ENCODE results near the gene FLCN.
A peak's percentile ranks its signal among the peaks of the same experiment; 100 is the strongest.
"Not testable (repeated sequence)": the region's sequence is repeated elsewhere in the genome, so short reads cannot be mapped to it uniquely, and the experiment has no call there.

Gene FLCN

GRCh38 chr17:17237026-17237799 is at the start of gene FLCN:
TSS of gene FLCN (minus strand) at chr17:17237168. CDS start at chr17:17228137, 9,031 bp downstream.
- DNase-seq: peak; percentile 39 to 95 (median 81)

GRCh38 chr17:17285951-17286350 is 49.0 kb upstream of the FLCN start:
- no peak for DNase-seq

- peak; percentile 44 to 96 (median 95) for DNase-seq
Observed at GRCh38 chr17:17280613-17281549, 43.9 kb upstream of the FLCN start, which contains the start of gene COPS3. TSS of gene COPS3 (minus strand) at chr17:17281246. CDS start at chr17:17281186, 60 bp downstream.

- DNase-seq: no peak
Observed at GRCh38 chr17:17279316-17279715, 42.3 kb upstream of the FLCN start.

GRCh38 chr17:17277431-17277830 is 40.5 kb upstream of the FLCN start:
- not testable (repeated sequence) for DNase-seq

GRCh38 chr17:17275971-17276370 is 39.0 kb upstream of the FLCN start:
- DNase-seq: peak in 1 of 14 donors; percentile 6

- DNase-seq: no peak
Observed at GRCh38 chr17:17269926-17270773, 33.2 kb upstream of the FLCN start.

GRCh38 chr17:17264430-17264829 is 27.5 kb upstream of the FLCN start:
- DNase-seq: no peak

- peak in 6 of 14 donors; percentile 2 to 34 (median 24) for DNase-seq
Observed at GRCh38 chr17:17258998-17259397, 22.0 kb upstream of the FLCN start.

- no peak for DNase-seq
Observed at GRCh38 chr17:17258011-17258410, 21.0 kb upstream of the FLCN start.

GRCh38 chr17:17256316-17256715 is 19.3 kb upstream of the FLCN start:
- DNase-seq: no peak

GRCh38 chr17:17255689-17256088 is 18.7 kb upstream of the FLCN start:
- not testable (repeated sequence) for DNase-seq

- DNase-seq: no peak
Observed at GRCh38 chr17:17254036-17254435, 17.1 kb upstream of the FLCN start.

GRCh38 chr17:17253406-17253805 is 16.4 kb upstream of the FLCN start:
- no peak for DNase-seq

- no peak for DNase-seq
Observed at GRCh38 chr17:17252149-17252661, 15.2 kb upstream of the FLCN start.

- DNase-seq: no peak
Observed at GRCh38 chr17:17246879-17247278, 9.9 kb upstream of the FLCN start.

- DNase-seq: no peak
Observed at GRCh38 chr17:17243163-17243562, 6.2 kb upstream of the FLCN start.

- DNase-seq: no peak
Observed at GRCh38 chr17:17242246-17242645, 5.3 kb upstream of the FLCN start.

GRCh38 chr17:17241656-17242055 is 4.7 kb upstream of the FLCN start:
- DNase-seq: no peak

GRCh38 chr17:17239832-17240231 is 2.9 kb upstream of the FLCN start:
- no peak for DNase-seq

- peak in 5 of 14 donors; percentile 36 to 72 (median 53) for DNase-seq
Observed at GRCh38 chr17:17236295-17237025, 508 bp downstream of the FLCN start.

Measured in C1 segment of cervical spinal cord (tissue), 14 donors.